ENCODE results near the gene MMP15.

Gene MMP15

DNA sequence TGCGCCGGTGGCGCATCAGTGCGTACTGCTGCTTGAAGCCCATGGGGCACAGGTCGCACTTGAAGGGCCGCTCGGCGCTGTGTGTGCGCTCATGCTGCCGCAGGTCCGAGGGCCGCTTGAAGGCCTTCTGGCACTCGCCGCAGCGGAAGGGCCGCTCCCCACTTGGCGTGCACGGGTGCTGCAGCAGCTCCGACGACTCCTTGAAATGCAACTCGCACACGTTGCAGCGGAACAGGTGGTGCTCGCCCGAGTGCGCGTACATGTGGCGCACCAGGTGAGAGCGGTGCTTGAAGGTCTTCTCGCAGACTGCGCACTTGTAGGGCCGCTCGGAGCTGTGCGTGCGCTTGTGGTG, 28.4 kb upstream of the MMP15 start:
- TF ChIP-seq, protein P1, sequence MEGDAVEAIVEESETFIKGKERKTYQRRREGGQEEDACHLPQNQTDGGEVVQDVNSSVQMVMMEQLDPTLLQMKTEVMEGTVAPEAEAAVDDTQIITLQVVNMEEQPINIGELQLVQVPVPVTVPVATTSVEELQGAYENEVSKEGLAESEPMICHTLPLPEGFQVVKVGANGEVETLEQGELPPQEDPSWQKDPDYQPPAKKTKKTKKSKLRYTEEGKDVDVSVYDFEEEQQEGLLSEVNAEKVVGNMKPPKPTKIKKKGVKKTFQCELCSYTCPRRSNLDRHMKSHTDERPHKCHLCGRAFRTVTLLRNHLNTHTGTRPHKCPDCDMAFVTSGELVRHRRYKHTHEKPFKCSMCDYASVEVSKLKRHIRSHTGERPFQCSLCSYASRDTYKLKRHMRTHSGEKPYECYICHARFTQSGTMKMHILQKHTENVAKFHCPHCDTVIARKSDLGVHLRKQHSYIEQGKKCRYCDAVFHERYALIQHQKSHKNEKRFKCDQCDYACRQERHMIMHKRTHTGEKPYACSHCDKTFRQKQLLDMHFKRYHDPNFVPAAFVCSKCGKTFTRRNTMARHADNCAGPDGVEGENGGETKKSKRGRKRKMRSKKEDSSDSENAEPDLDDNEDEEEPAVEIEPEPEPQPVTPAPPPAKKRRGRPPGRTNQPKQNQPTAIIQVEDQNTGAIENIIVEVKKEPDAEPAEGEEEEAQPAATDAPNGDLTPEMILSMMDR (IDR thresholded peaks at IDR 0.05; ENCODE audit: extremely low read depth, missing control alignments): no peak

DNA sequence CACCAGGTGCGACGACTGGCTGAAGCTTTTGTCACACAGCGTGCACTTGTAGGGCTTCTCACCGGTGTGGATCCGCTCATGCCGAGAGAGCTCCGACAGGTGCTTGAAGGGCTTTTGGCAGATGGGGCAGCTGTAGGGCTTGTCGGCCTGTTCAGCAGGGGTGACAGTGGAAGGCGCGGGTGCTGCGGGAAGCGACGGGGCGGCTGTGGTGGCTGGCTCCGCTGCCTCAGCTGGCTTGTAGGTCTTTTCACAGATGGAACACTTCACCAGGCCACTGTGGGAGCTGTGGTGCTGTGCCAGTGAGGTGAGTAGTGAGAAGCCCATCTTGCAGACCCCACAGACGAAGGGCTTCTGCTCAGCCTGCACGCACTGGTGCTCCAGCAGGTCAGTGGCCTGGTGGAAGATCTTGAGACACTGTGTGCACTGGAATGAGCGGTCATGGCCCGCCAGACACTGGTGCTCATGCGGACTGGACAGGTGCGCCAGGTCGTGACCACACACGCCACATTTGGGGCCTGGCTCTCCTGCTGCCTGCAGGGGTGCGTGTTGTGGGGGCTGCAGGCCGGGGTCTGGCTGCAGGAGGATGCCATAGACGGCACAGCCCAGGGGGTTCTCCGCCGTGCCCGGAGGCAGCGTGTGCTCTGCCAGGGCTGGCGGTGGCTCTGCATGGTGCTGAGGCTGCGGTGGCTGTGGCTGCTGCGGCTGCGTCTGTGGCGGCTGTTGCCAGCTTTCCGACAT, 27.9 kb upstream of the MMP15 start:
- TF ChIP-seq, protein P1 (IDR thresholded peaks at IDR 0.05; ENCODE audit: extremely low read depth, missing control alignments): no peak
- DNase-seq (ENCODE audit: low spot score): no peak

More for the DNA sequence above, 28.4 kb upstream of the MMP15 start:
- no peak for DNase-seq (ENCODE audit: low spot score)

DNA sequence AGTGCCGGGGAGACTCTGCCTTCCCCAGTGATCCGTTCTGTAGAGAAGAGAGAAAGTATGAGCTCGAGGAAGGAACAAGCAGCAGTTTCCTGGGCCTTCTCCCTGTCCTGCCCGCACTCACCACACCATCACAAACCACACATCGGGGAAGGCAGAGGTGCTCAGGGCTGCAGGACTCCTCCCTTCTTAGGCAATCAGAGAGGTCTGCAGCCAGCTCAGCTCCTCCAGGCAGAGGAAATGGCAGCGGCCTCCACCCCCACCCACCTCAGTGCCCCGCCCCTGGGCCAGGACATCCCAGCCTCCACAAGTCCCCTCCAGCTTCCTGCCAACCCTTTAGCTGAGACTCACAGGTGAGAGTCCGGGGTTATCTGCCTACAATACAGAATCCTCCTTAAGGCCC, 27.1 kb upstream of the MMP15 start:
- TF ChIP-seq, protein P1 (IDR thresholded peaks at IDR 0.05; ENCODE audit: extremely low read depth, missing control alignments): no peak

DNA sequence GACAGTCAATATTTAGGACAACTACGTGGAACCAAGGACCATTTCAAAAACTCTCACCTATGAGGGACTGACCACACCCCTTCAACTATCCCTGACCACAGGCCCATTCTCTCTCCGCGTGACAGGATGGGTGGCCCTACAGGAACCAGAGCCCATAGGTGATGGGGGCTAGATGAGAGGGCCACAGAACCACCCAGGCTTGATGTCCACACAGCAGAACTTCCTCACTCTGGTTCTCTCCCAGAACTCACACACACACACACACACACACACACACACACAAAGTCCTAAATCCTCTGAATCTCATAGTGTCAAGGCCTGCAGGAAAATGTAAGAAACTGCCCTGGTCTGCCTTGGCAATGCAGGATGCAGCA, 26.6 kb upstream of the MMP15 start:
- DNase-seq (ENCODE audit: low spot score): no peak
- TF ChIP-seq, protein P1 (IDR thresholded peaks at IDR 0.05; ENCODE audit: extremely low read depth, missing control alignments): no peak

More for the DNA sequence above, 27.1 kb upstream of the MMP15 start:
- no peak for DNase-seq (ENCODE audit: low spot score)

DNA sequence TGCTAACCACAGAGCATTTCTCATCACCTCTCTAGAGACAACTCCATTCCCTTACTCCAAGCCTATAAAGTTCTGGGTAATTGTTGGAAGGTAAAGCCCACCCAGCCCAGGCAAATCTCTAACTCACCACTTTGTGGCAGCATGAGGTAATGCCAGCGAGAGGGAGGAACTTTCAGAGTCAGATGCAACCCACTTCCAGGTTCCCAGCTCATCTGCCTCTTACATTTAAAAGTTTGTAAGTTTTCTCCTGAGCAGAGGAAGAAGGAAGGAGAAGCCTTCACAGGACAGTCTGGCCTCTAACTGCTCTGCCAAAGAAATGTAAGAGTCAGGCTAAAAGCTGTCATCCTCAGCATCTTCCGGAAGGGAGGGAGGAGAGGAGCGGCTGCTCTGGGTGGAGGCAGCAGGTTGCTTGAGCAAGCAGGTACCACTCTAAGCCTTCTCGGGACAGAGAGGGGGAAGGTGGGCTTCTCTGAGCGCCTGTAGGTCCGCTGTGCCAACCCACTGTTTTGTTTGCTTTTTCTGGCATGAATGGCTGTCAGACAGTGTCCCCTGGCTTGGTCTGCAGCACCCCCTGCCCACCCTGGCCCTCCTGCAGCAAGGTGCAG, 26.1 kb upstream of the MMP15 start:
- DNase-seq (ENCODE audit: low spot score): peak; percentile 65
- TF ChIP-seq, protein P1 (IDR thresholded peaks at IDR 0.05; ENCODE audit: extremely low read depth, missing control alignments): no peak

DNA sequence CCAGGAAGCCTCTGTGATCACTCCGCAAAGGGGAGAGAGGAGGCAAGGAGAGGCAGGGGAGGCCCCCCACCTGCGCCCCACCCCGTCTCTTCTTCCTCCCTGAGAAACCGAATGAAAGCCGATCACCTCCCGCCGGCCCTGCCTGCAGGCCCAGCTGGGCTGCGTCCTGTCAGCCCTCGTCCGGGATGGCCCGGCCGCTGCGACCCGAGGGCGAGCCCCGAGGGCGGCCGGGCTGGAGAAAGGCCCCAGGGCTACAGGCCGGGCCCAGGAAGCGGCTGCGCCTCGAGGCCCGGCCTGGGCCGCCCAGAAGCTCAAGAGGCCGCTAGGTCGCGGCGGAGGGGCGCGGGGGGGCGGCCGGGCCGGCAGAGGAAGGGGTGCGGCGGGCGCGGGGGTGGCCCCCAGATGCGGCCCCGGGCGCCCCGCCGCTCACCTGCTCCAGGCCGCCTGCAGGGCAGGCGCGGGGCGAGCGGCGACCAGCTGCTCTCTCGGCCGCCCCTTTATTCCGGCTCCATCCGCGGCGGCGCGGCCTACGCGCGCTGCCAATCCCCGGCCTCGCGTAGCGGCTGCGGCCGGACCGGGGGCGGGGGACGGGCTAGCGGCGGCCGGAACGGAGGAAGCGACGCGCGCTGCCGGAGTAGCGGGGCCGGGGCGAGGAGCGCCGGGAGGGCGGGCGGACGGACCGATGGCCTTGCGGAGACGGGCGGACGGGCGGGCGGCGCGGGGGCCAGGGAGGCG, 25.4 kb upstream of the MMP15 start, which contains the start of gene ZNF319:
ZNF319 (minus strand) TSS at position 702 of the 735 bp plus-strand sequence. CDS start 2,407 bp downstream, outside the sequence.
- TF ChIP-seq, protein P1 (IDR thresholded peaks at IDR 0.05; ENCODE audit: extremely low read depth, missing control alignments): no peak
- no peak for DNase-seq (ENCODE audit: low spot score)
